HepG2 (cell line): Measurements from ENCODE around the gene CPVL. TPM values are rescaled to one million over a fixed set of nuclear protein-coding genes. Genes with fewer than 3 reads are reported as not detected.

Source experiments
- ATF4 ChIP-seq, 2 experiments: fragments of 450-650 bp in 1 of 2; sonication (generic) in 1 of 2; formaldehyde crosslinking; IDR thresholded peaks; 2 replicates each; pipeline versions ENCODE4 v1.5.0 to v1.8.0; 2020 to 2022; ENCODE audit warnings: mild to moderate bottlenecking in 1 of 2, missing genetic modification reagents in 1 of 2
- CBFB ChIP-seq: sonication (generic); formaldehyde crosslinking; IDR thresholded peaks from 2 replicates; pipeline ENCODE4 v1.4.0; 2020; ENCODE audit warnings: missing genetic modification reagents
- GLI4 ChIP-seq: sonication (generic); formaldehyde crosslinking; IDR thresholded peaks from 2 replicates; pipeline ENCODE4 v1.5.1; 2020; ENCODE audit warnings: missing genetic modification reagents, mild to moderate bottlenecking, moderate library complexity, borderline replicate concordance
- RARG ChIP-seq: sonication (generic); formaldehyde crosslinking; IDR thresholded peaks from 2 replicates; pipeline ENCODE4 v1.4.0; 2020; ENCODE audit warnings: low read depth, mild to moderate bottlenecking, missing genetic modification reagents
- REXO4 ChIP-seq: sonication (generic); formaldehyde crosslinking; IDR thresholded peaks from 2 replicates; pipeline ENCODE4 v1.8.0; 2022; ENCODE audit warnings: missing genetic modification reagents, mild to moderate bottlenecking, borderline replicate concordance
- SIX4 ChIP-seq: sonication (generic); formaldehyde crosslinking; IDR thresholded peaks from 2 replicates; pipeline ENCODE4 v1.4.0; 2020; ENCODE audit warnings: missing genetic modification reagents
- SMAD3 ChIP-seq: sonication (generic); formaldehyde crosslinking; IDR thresholded peaks from 2 replicates; pipeline ENCODE4 v1.4.0; 2020; ENCODE audit warnings: missing genetic modification reagents
- SNAPC2 ChIP-seq: sonication (generic); formaldehyde crosslinking; IDR thresholded peaks from 2 replicates; pipeline ENCODE4 v1.8.1; 2022; ENCODE audit warnings: mild to moderate bottlenecking, missing genetic modification reagents
- SNRNP70 ChIP-seq: fragments of 200-400 bp; formaldehyde crosslinking; IDR thresholded peaks from 2 replicates; pipeline ENCODE4 v1.6.1; 2017; ENCODE audit warnings: mild to moderate bottlenecking, low read depth, low read length, moderate library complexity
- SSRP1 ChIP-seq: IDR thresholded peaks from 2 replicates; pipeline ENCODE4 v1.6.1; 2016; ENCODE audit warnings: control low read depth
- STAG1 ChIP-seq: sonication (generic); formaldehyde crosslinking; IDR thresholded peaks from 2 replicates; pipeline ENCODE4 v1.4.0; 2020; ENCODE audit warnings: missing genetic modification reagents
- TBL1XR1 ChIP-seq: fragments of 150-350 bp; IDR thresholded peaks from 2 replicates; pipeline ENCODE4 v1.6.1; 2014; ENCODE audit warnings: borderline replicate concordance, low read length; ENCODE audit not compliant: partially characterized antibody
- ZBTB14 ChIP-seq: sonication (generic); formaldehyde crosslinking; IDR thresholded peaks from 2 replicates; pipeline ENCODE4 v1.4.0; 2020; ENCODE audit warnings: missing genetic modification reagents
- ZEB1 ChIP-seq: IDR thresholded peaks from 2 replicates; pipeline ENCODE4 v1.6.1; 2012; ENCODE audit warnings: mild to moderate bottlenecking, low read depth, inconsistent platforms; ENCODE audit not compliant: insufficient replicate concordance
- ZMAT5 ChIP-seq: sonication (generic); formaldehyde crosslinking; IDR thresholded peaks from 2 replicates; pipeline ENCODE4 v1.5.0; 2020; ENCODE audit warnings: mild to moderate bottlenecking, low read depth, missing genetic modification reagents, borderline replicate concordance
- ZNF124 ChIP-seq: sonication (generic); formaldehyde crosslinking; IDR thresholded peaks from 2 replicates; pipeline ENCODE4 v1.4.0; 2020; ENCODE audit warnings: missing genetic modification reagents
- ZNF331 ChIP-seq: sonication (generic); formaldehyde crosslinking; IDR thresholded peaks from 2 replicates; pipeline ENCODE4 v1.4.0; 2020; ENCODE audit warnings: missing genetic modification reagents
- ZNF468 ChIP-seq: sonication (generic); formaldehyde crosslinking; IDR thresholded peaks from 2 replicates; pipeline ENCODE4 v1.8.0; 2022; ENCODE audit warnings: mild to moderate bottlenecking, moderate library complexity, missing genetic modification reagents
- ZNF749 ChIP-seq: sonication (generic); formaldehyde crosslinking; IDR thresholded peaks from 2 replicates; pipeline ENCODE4 v1.8.0; 2022; ENCODE audit warnings: mild to moderate bottlenecking, missing genetic modification reagents, moderate library complexity, borderline replicate concordance
- polyA plus RNA-seq, 8 experiments: library from polyadenylated mRNA; depleted of rRNA in 3 of 8; stranded (reverse) in 7 of 8; unstranded in 1 of 8; fragments of >200 nt; fragmentation: Illumina TruSeq in 4 of 8; extraction: Trizol in 4 of 8; gene quantifications; 2 replicates each; pipeline versions ENCODE4 v1.2.1 to v1.2.3, GENCODE V29; 2011 to 2016; ENCODE audit warnings: low read depth in 4 of 8, missing spikeins in 1 of 8, mixed read lengths in 1 of 8; ENCODE audit not compliant: insufficient read depth in 1 of 8
- total RNA-seq, 5 experiments: library from RNA; depleted of rRNA; stranded (reverse); fragments of >200 nt; fragmentation: Illumina TruSeq; extraction: Trizol; gene quantifications; 2 replicates each; pipeline ENCODE4 v1.2.3, GENCODE V29; 2016; ENCODE audit warnings: low read depth in 1 of 5
- TF ChIP-seq, protein P1 (sequence below): sonication (generic); formaldehyde crosslinking; IDR thresholded peaks from 2 replicates; pipeline ENCODE4 v1.4.0; 2020; ENCODE audit warnings: missing genetic modification reagents, borderline replicate concordance
- TF ChIP-seq, protein P2 (sequence below): sonication (generic); formaldehyde crosslinking; IDR thresholded peaks from 2 replicates; pipeline ENCODE4 v1.4.0; 2020; ENCODE audit warnings: mild to moderate bottlenecking, missing genetic modification reagents

The CPVL gene
- total and polyA plus RNA-seq, 2 of the 13 experiments (the other 11 are each of a cell fraction or from before 2014, with no cell fraction given), result 59.2 to 294 TPM

DNA sequence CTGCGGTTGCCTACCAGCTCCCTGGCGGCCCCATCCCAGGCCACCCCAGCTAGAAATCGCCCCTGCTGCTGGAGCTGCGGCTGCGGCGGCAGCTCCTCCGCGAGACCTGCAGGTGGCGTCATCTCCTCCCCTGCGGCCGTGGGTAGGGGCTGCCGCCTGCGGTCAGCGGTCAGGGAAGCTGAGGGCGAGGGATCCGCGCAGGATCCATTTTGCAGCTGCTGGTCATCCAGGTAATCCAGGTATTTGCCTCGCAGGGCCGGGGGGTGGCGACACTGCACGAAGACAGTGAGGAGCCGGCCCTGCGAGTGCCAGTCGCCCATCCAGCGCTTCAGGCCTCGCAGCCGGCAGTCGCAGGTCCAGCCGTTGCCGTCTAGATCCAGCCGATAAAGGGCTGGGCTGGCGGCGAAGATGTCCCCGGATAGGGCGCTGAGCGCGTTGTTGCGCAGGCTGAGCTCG lies 189.7 kb downstream of the CPVL start (continued):
- TF ChIP-seq GLI4 (no peak), ZNF331 (CRISPR knock-in tag) (peak; percentile 47; the same call in 1 of the 2 replicates), ZNF124 (CRISPR knock-in tag) (no peak), ZEB1 (no peak), ATF4 (CRISPR knock-in tag; IDR thresholded peaks at IDR 0.05) (no peak), TBL1XR1 (no peak), SMAD3 (CRISPR knock-in tag) (no peak), SSRP1 (CRISPR knock-in tag) (no peak), SNAPC2 (CRISPR knock-in tag) (no peak), ZBTB14 (no peak), SIX4 (CRISPR knock-in tag) (no peak), ZMAT5 (CRISPR knock-in tag) (no peak), ZNF749 (no peak), CBFB (CRISPR knock-in tag) (peak; percentile 62; the same call in 1 of the 2 replicates), RARG (CRISPR knock-in tag) (no peak), REXO4 (0 out of 2 replicates have a peak, but pooled peaks have one; percentile 25), STAG1 (CRISPR knock-in tag) (peak; percentile 74), SNRNP70 (no peak), ZNF468 (no peak)
- TF ChIP-seq, protein P1, sequence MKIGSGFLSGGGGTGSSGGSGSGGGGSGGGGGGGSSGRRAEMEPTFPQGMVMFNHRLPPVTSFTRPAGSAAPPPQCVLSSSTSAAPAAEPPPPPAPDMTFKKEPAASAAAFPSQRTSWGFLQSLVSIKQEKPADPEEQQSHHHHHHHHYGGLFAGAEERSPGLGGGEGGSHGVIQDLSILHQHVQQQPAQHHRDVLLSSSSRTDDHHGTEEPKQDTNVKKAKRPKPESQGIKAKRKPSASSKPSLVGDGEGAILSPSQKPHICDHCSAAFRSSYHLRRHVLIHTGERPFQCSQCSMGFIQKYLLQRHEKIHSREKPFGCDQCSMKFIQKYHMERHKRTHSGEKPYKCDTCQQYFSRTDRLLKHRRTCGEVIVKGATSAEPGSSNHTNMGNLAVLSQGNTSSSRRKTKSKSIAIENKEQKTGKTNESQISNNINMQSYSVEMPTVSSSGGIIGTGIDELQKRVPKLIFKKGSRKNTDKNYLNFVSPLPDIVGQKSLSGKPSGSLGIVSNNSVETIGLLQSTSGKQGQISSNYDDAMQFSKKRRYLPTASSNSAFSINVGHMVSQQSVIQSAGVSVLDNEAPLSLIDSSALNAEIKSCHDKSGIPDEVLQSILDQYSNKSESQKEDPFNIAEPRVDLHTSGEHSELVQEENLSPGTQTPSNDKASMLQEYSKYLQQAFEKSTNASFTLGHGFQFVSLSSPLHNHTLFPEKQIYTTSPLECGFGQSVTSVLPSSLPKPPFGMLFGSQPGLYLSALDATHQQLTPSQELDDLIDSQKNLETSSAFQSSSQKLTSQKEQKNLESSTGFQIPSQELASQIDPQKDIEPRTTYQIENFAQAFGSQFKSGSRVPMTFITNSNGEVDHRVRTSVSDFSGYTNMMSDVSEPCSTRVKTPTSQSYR (CRISPR knock-in tag), result no peak
- TF ChIP-seq, protein P2, sequence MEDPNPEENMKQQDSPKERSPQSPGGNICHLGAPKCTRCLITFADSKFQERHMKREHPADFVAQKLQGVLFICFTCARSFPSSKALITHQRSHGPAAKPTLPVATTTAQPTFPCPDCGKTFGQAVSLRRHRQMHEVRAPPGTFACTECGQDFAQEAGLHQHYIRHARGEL (CRISPR knock-in tag), result peak; percentile 94
